ENCODE data around the gene COX5B. TPM values are rescaled to one million over a fixed set of nuclear protein-coding genes. Genes with fewer than 3 reads are reported as not detected.
A peak's percentile ranks its signal among the peaks of the same experiment; 100 is the strongest.

COX5B gene
- total and polyA plus RNA-seq, 9 donors = 98.5 to 478 (median 187) TPM

DNA sequence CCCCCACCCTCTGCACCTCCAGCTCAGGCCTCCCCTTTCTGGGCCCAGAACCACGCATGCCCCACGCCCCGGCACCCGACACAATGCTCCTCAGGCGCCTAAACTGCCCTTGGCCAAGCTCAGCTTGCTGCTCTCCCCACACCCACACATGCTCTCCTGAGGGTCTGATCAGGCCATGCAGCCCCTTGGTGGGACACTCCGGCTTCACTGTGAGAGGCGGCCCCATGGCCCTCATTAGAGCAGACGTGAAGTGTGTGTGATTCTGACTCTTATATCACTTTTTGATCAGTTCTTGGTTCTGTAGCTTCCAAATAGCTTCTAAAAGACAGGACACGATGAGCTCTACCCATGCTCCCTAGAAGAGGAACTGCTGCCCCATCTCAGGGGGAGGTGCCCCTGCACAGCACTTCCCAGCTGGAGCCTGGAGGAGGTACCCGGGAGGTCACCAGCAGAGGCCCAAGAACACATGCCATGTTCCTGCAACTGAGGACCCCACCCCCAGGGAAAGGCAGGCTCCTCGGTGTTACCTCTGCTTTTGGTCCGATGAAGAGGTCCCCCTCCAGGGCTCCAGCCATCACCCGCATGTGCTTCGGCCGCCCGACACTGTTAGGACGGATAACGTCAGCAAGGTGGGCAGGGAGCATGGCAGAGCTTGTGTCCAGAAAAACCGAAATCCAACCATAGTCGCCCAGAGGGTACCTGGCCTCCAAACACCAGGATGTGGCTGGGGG lies 14.3 kb downstream of the COX5B start:
- no peak overlapping the region for H3K27ac ChIP-seq
- H3K4me3 ChIP-seq = no peak overlapping the region
- intact Hi-C loops (cut with DNase I) = no loop called here
- H3K27me3 ChIP-seq = no peaks in the 10 kb centered on the region
- H3K9me3 ChIP-seq = no peaks in the 10 kb centered on the region
- peaks cover 12% of the 10 kb centered on the region for H3K4me1 ChIP-seq (ENCODE audit: insufficient read depth)
- no peaks in the 10 kb centered on the region for H3K36me3 ChIP-seq
- 84 to 86% (median 84%) methylated on average over 20 of the region's 20 CpGs for WGBS, 3 donors
- no peak for DNase-seq
- TF ChIP-seq EP300 (IDR thresholded peaks at IDR 0.05) (no peak), POLR2A (IDR thresholded peaks at IDR 0.05) (no peak)
- TF ChIP-seq, protein P1, sequence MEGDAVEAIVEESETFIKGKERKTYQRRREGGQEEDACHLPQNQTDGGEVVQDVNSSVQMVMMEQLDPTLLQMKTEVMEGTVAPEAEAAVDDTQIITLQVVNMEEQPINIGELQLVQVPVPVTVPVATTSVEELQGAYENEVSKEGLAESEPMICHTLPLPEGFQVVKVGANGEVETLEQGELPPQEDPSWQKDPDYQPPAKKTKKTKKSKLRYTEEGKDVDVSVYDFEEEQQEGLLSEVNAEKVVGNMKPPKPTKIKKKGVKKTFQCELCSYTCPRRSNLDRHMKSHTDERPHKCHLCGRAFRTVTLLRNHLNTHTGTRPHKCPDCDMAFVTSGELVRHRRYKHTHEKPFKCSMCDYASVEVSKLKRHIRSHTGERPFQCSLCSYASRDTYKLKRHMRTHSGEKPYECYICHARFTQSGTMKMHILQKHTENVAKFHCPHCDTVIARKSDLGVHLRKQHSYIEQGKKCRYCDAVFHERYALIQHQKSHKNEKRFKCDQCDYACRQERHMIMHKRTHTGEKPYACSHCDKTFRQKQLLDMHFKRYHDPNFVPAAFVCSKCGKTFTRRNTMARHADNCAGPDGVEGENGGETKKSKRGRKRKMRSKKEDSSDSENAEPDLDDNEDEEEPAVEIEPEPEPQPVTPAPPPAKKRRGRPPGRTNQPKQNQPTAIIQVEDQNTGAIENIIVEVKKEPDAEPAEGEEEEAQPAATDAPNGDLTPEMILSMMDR (IDR thresholded peaks at IDR 0.05) = no peak

DNA sequence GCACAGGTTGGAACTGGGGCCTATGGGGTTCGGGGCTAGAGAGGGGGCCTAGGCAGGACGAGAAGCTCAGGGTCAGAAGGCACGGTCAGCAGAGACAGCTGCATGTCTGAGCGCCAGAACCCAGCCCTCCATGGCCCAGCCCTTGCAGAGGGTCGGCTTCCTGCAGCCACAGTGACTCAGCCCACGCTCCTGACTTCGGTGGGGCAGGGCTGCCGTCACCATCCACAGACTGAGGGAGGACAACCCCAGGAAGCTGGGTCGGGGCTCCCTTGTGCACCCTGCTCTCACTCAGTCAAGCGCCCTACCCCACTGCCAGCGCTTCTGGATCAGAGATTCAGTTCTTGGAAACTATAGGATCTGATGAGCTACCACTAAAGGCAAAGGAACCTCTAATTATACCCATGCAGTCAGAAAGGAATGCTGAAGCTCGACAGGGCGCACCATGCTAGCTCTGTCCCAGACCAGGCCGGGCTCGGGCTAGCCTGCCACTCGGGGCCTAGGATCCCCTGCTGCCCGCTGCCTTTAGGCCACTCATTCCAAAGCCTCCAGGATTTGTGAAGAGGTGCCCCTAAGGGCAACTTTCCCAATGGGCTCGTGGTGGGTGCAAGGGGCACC lies 15.0 kb downstream of the COX5B start:
- no peak overlapping the region for H3K4me3 ChIP-seq
- H3K9me3 ChIP-seq = no peaks in the 10 kb centered on the region
- no peaks in the 10 kb centered on the region for H3K36me3 ChIP-seq
- no peak for DNase-seq
- intact Hi-C loops (cut with DNase I) = no loop called here
- peaks cover 12% of the 10 kb centered on the region for H3K4me1 ChIP-seq (ENCODE audit: insufficient read depth)
- no peak for TF ChIP-seq EP300 (IDR thresholded peaks at IDR 0.05)
- TF ChIP-seq, protein P1 (IDR thresholded peaks at IDR 0.05) = no peak
- TF ChIP-seq POLR2A (IDR thresholded peaks at IDR 0.05) = no peak
- H3K27me3 ChIP-seq = no peaks in the 10 kb centered on the region
- WGBS, 3 donors = 66 to 77% (median 73%) methylated on average over 18 of the region's 18 CpGs
- H3K27ac ChIP-seq = no peak overlapping the region

DNA sequence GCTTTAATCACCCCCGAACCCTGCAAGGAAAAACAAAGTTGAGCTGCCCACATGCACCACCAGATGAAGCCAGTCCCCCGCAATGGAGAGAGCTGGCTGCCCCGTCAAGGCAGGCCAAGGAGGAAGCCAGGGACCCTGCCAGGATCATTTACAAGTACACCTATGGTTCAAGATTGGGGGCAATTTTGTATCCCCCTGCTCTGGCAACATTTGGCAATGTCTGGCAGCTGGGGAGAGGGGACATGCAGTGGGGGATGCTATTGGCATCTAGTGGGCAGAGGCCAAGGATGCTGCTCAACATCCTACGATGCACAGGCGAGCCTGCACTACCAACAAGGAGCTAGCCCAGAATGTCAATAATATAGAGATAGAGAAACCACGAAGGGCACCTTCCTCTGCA lies 16.1 kb downstream of the COX5B start:
- Histone ChIP-seq H3K27ac (no peak overlapping the region), H3K27me3 (no peaks in the 10 kb centered on the region), H3K4me1 (ENCODE audit: insufficient read depth) (peaks cover 12% of the 10 kb centered on the region), H3K9me3 (no peaks in the 10 kb centered on the region), H3K36me3 (no peaks in the 10 kb centered on the region), H3K4me3 (peak overlapping the region; percentile 66)
- 72 to 80% (median 73%) methylated on average over 6 of the region's 6 CpGs for WGBS, 3 donors
- DNase-seq = no peak
- intact Hi-C loops (cut with DNase I) = loop anchor here in 1 of 4 donors (2.0 kb wide), 1 partner anchor 15 kb away; the partner anchor contains the start of gene COX5B
- TF ChIP-seq, protein P1 (IDR thresholded peaks at IDR 0.05) = no peak
- no peak for TF ChIP-seq POLR2A (IDR thresholded peaks at IDR 0.05)
- no peak for TF ChIP-seq EP300 (IDR thresholded peaks at IDR 0.05)

DNA sequence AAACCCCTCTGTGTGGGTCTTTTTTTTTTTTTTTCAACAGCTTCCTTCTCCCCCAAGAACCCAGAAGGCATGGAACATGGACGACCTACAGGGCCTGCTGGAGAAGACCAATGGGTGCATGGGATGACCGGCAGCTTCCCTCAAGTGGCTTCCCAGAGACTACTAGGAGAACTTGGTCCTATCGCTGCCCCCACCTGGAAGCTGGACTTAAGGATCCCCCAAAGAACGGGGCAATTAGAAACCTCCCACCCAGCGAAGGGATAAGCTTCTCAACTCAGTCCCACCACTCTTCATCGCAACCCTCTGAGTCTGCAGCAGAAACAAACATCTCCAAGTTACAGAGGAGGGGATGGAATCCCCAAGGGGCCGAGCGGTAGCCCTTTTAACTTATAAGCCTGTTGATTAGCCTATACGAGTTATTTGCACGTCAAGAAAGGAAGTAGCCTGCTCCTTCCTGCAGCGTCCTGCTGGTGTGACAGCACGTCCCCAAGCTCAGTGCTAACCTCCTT lies 16.6 kb downstream of the COX5B start:
- H3K27ac ChIP-seq = peak overlapping the region in 1 of 2 donors; percentile 87
- no peaks in the 10 kb centered on the region for H3K9me3 ChIP-seq
- no peaks in the 10 kb centered on the region for H3K27me3 ChIP-seq
- peaks cover 12% of the 10 kb centered on the region for H3K4me1 ChIP-seq (ENCODE audit: insufficient read depth)
- intact Hi-C loops (cut with DNase I) = loop anchor here in 1 of 4 donors (2.0 kb wide), 1 partner anchor 16 kb away; the partner anchor contains the start of gene COX5B
- WGBS, 3 donors = 32 to 37% (median 35%) methylated on average over 12 of the region's 12 CpGs
- TF ChIP-seq, protein P1 (IDR thresholded peaks at IDR 0.05) = no peak
- TF ChIP-seq POLR2A (IDR thresholded peaks at IDR 0.05) = no peak
- no peak for TF ChIP-seq EP300 (IDR thresholded peaks at IDR 0.05)
- H3K36me3 ChIP-seq = no peaks in the 10 kb centered on the region
- DNase-seq = no peak
- peak overlapping the region; percentile 66 for H3K4me3 ChIP-seq
